ENCODE results near the gene PRELP.
"Not testable (repeated sequence)": the region's sequence is repeated elsewhere in the genome, so short reads cannot be mapped to it uniquely, and the experiment has no call there.

Gene PRELP

GRCh38 chr1:203454986-203455471 lies 20.6 kb upstream of the PRELP start:
- DNase-seq, result no peak

GRCh38 chr1:203455706-203456105 lies 19.9 kb upstream of the PRELP start:
- no peak for DNase-seq

DNA sequence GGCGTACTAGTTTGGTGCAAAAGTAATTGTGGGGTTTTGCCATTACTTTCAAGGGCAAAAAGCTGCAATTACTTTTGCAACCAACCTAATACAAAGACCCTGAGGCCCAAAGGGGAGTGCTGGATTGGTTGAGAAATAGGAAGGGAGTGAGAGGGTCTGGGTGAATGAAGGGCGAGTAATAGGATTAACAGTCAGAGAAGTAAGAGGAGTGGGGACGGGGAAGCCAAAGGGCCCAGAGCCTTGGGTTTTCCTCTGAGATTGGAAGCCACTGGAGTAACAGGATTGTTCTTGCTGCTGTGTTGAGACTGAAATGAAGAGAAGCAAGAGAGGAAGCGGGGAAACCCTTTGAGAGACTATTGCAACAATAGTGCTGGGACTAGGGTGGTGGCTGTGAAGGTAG lies 19.0 kb upstream of the PRELP start:
- no peak for DNase-seq

- DNase-seq, result no peak
Observed at GRCh38 chr1:203458078-203458477, 17.5 kb upstream of the PRELP start.

- no peak for DNase-seq
Observed at GRCh38 chr1:203459671-203460201, 15.9 kb upstream of the PRELP start.

DNA sequence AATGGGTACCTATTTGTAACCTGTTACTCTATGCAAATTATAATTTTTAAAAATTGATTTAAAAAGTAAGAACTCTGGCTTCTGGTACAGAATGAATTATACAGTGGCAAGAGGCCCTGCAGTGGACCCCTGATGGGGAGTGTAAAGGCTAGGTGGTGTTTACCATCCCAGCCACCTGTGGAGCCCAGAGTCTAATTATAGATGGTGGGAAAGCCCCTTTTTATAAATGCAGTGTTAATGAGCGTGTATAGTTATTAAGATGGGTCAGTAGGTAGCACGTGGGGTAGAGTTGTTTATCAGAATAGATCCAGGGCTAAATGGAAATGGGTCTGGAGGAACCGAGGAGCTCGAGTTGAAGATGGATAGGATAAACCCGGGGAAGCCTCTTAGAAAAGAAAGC lies 13.9 kb upstream of the PRELP start:
- no peak for DNase-seq

DNA sequence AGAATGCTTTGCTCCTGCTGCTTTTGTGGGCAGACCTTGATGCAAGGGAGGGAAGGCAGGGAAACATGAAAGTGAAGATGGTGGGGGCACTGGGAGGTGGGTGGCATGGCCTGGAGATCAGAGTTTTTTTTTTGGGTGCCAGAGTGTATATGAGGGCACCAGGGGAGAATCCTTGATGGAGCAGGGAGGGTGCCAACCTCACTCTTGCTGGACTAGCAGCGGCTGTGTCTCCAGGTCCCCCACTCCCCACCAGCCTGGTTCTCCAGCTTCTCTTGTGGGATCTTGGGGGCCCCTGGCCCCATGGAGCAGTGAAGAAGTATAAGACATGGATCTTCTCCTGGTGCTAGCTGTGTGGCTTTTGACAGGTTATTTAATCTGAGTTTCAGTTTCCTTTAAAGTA lies 13.5 kb upstream of the PRELP start:
- no peak for DNase-seq

- DNase-seq, result no peak
Observed at GRCh38 chr1:203462878-203463277, 12.7 kb upstream of the PRELP start.

DNA sequence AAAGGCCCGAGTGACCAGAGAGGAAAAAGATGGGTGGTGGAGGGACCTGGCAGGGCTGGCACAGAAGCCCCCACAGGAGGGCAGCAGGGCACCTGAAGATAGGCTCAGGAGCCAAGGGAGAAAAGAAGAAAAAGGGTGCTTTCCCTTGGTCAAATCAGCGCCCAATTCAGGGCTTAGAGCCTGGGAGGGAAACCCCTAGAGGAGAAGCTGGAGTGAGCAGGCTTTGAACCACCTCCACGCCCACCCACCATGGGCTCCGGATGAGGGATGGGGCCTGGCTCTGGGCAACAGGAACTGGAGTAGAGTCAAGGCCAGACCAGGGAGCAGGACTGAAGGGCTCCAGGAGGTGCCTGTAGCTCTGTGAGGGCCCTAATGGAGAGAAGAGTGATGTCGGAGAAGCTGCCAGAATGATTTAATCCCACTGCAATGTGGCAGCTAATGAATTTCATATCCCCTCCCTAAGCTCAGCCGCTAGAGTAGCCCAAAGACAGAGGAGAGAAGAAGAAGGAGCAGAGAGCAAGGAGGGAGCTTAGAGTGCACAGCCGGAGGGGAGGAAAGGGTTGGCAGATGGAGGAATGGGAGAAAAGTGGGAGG lies 12.0 kb upstream of the PRELP start:
- no peak for DNase-seq

GRCh38 chr1:203464226-203464625 lies 11.4 kb upstream of the PRELP start:
- DNase-seq, result no peak

DNA sequence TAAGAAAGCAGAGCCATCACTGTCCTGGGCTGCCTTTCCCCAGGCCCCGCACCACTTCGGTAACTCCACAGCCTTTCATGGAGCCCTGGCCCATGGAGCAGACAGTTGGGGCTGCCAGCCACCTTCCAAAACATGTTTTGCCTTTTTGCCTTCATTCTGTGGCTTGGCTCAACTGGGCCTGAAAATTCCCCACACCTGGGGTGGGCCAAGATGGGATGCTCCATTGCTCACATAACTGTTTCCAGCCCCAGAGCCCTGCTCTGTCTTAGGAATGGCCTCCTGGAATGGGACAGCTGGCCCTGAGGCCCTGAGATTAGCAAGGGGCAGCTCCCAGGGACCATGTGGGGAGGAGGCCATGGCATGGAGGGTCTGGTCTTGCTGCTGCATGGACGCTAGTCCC lies 10.9 kb upstream of the PRELP start:
- DNase-seq, result no peak

DNA sequence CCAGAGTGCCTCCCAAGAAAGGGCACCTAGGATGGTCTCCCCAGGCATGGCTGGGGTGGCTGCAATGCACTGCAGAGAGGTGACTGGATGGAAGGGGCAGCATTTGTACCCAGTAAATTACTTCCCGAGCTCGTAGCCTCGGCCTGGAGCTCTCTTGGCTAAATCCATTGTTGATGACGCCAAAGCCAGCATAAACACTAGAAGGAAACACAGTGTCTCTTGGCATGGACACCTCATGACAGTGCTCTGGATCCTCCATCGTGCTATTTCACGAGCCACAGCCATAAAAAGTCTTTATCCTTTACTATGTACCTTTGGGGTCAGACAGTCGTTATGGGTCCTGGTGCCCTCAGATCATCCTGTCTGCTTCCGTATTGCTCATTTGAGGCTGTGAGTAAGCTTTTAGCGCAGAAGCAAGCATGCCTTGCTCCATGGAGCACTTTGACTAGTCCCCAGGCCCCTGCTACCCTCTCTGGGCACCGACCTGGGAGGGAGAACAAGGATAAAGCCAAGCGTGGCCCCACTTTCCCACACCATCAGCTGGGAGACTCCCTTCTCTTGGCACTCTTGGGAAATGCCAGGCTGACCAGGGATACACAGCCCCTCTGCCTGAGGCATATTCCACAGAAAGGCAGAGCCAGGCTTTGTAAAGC lies 10.3 kb upstream of the PRELP start:
- no peak for DNase-seq

DNA sequence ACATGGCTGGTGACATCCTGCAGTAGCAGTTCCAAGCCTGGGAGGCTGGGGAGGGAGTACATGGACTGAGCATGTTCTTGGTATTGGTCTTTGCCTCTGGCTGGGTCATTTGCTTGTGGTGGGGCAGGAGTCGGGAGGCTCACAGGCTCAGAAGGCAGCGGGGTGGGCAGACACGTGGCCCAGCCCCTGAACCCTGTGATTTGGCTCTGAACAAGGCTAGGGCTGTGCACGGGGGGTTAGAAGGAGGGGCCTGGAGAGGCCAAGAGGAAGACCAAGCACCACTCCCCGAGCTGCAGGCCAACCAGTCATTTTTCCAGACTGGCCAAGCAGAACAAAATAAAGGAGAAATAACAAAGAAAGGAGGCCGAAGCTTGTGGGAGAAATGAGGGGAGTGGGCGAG lies 9.7 kb upstream of the PRELP start:
- no peak for DNase-seq

GRCh38 chr1:203466906-203467549 lies 8.6 kb upstream of the PRELP start:
- DNase-seq, result not testable (repeated sequence)

DNA sequence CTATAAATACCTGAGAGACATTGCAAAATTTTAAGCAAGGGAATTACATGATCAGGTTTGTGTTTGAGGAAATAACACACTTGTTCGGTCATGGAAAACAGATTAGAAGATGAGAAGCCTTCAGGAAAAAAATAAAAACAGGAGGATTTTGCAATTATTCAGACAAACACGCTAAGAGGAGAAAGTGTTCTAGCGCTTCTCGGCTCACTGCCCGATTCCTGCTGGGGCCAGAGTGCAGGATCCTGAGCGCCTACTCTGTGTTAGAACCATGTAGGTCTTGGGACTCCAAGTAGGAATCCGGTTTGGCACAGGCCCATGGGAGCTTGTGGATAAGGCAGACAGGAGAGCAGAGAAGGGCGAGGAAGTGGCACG lies 8.1 kb upstream of the PRELP start:
- DNase-seq, result no peak

GRCh38 chr1:203468326-203468725 lies 7.3 kb upstream of the PRELP start:
- no peak for DNase-seq

- DNase-seq, result no peak
Observed at GRCh38 chr1:203470240-203470639, 5.4 kb upstream of the PRELP start.

GRCh38 chr1:203471841-203472240 lies 3.8 kb upstream of the PRELP start:
- DNase-seq, result no peak

- DNase-seq, result no peak
Observed at GRCh38 chr1:203473281-203473680, 2.3 kb upstream of the PRELP start.

DNA sequence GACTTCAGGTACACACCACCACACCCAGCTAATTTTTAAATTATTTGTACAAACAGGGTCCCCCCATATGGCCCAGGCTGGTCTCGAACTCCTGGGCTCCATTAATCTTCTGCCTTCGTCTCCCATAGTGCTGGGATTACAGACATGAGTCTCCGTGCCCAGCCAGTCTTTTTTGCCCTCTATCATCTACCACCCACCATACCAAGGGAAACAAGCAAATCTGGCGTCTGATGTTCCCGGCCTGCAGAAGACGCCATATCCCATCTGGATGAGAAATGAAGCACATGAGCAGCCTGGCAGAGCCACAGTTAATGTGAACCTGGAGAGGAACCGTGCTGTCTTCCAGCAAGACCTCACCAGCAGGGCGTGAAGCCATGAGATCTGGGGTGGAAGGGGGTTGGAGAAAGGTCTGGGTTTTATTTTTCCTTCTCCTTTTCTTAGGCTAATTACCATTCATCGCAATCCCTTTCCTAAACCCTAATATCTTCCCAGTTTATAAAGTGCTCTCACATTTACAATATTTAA lies 1.8 kb upstream of the PRELP start:
- no peak for DNase-seq

DNA sequence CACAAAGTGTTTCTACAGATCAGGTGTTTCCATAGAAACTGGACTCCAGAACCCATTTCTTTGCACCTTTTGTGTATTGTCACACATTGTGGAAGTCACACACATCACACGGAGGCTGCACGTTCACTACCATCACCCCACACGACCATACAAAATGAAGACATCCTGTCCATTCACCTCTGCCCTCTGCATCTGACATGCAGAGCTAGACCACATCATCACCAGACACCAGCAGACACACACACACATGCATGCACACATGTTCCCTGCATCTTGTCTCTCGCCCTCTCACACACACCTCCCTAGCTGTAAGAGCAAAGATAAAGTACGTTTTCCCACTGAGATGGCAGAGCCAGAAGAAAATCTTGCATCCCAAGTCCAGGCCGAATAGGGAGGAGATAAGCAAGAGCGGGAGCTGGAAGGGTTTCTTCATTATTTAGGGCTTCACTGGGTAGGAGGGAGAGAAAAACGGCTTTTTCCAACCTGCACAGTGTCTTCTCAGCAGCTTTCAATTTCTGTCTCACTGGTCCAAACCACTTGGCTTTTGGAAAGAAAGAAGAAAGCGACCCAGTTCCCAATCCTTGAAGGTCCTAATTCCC lies 709 bp downstream of the PRELP start:
- DNase-seq, result no peak

DNA sequence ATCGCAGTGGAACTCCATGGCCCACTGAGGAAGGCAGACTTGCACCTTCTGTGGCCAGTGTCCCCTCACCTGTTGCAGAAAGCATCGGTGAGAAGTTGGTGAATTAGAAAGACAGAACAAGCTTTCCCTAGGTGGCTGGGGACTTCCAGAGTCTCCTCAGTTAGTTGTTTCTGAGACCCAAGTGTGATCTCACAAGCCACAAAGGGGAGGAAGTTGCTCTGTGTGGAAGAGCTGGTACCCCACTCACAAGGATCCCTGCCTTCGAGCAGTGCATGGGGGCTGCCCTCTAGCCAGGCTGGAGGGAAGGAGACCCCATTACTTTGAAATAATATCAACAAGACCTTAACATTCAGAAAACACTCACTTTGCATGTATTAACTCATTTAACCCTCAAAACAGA lies 2.1 kb downstream of the PRELP start:
- no peak for DNase-seq

DNA sequence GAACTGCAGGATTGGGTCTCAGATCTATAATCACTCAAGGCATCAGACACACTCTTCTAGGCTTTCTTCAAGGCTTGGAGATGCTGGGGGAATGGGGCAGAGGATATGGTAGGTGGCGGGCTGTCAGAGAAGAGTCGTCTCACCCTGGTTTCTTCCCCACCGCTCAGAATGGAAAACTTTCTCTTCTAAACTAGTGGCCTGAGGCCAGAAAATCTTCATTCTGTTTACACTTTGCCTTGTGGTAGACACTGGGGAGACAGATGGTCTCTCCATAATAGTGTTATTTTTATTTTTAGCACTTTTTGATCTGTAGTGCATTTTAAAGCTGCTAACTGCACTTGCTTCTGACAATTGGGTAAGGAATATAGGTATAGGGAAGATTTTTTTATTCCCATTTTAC lies 2.6 kb downstream of the PRELP start:
- no peak for DNase-seq

DNA sequence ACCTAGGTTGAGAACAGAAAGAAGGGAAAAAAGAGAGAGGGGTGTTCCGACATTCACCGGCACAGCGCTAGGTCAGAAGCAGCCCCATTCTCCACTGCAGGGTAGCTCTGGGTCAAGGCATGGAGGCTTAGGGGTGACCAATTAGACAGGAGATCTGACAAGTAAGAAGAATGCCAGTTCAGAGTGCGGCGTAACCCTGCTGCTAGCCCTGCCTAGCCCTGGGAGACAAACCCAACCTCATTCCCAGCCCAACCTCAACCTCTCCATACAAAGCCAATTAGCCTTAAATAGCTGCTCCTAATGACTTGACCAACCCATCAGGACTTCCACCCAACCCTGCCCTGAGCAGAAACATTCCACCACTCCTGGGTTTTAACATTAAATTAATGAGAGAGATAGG lies 3.4 kb downstream of the PRELP start:
- DNase-seq, result no peak
